Lower leg skin (tissue), 4 donors: ENCODE results near the gene SNTA1. TPM values are rescaled to one million over a fixed set of nuclear protein-coding genes. Genes with fewer than 3 reads are reported as not detected.
"Not testable (repeated sequence)": the region's sequence is repeated elsewhere in the genome, so short reads cannot be mapped to it uniquely, and the experiment has no call there.

Source experiments
- DNase-seq, 2 donors: peaks; one replicate each; pipeline ENCODE4 v3.0.0-alpha.2; 2019; ENCODE audit warnings: low spot score in 2 of 2
- H3K4me3 ChIP-seq: fragments of 200-600 bp; sonication (generic); 2 replicates; pipeline ENCODE4 v1.5.1; 2017; ENCODE audit warnings: mild to moderate bottlenecking, low read depth; ENCODE audit not compliant: poor library complexity, severe bottlenecking
- POLR2A ChIP-seq, 2 donors: fragments of 450-650 bp; IDR thresholded peaks; one replicate each; pipeline ENCODE4 v1.6.1; 2016 to 2017; ENCODE audit warnings: antibody characterized with exemption in 2 of 2, mild to moderate bottlenecking in 1 of 2, moderate library complexity in 1 of 2
- WGBS, 2 donors: methylation state at CpG; one replicate each; pipeline ENCODE4 v1.1.5; 2018; 5-methylcytosine and 5-hydroxymethylcytosine counted together
- intact Hi-C: fragments of 100-400 bp; cut with DNase I; formaldehyde crosslinking; loops from one replicate; pipeline ENCODE4 v1.15.0; 2023; ENCODE audit warnings: low total_unique reads
- total RNA-seq, 4 donors: library from RNA; depleted of rRNA; stranded (reverse); fragments of >200 nt; gene quantifications; one replicate each; pipeline ENCODE4 v1.1.0, GENCODE V29; 2016
- TF ChIP-seq, protein P1 (sequence below), 3 donors: fragments of 450-650 bp; IDR thresholded peaks; one replicate each; pipeline ENCODE4 v1.5.1; 2016; ENCODE audit warnings: antibody characterized with exemption in 3 of 3, mild to moderate bottlenecking in 3 of 3, moderate library complexity in 2 of 3

The SNTA1 gene
- total RNA-seq, 4 donors from 2014 or later, result 13.0 to 22.6 (median 17.8) TPM

GRCh38 chr20:33470866-33471265 is 27.3 kb upstream of the SNTA1 start:
- intact Hi-C loops, result no loop called here
- 78 to 82% methylated on average over 3 of the region's 3 CpGs for whole genome bisulfite sequencing, 2 donors
- DNase-seq, result no peak
- H3K4me3 ChIP-seq, result no peak overlapping the region
- TF ChIP-seq, protein P1, sequence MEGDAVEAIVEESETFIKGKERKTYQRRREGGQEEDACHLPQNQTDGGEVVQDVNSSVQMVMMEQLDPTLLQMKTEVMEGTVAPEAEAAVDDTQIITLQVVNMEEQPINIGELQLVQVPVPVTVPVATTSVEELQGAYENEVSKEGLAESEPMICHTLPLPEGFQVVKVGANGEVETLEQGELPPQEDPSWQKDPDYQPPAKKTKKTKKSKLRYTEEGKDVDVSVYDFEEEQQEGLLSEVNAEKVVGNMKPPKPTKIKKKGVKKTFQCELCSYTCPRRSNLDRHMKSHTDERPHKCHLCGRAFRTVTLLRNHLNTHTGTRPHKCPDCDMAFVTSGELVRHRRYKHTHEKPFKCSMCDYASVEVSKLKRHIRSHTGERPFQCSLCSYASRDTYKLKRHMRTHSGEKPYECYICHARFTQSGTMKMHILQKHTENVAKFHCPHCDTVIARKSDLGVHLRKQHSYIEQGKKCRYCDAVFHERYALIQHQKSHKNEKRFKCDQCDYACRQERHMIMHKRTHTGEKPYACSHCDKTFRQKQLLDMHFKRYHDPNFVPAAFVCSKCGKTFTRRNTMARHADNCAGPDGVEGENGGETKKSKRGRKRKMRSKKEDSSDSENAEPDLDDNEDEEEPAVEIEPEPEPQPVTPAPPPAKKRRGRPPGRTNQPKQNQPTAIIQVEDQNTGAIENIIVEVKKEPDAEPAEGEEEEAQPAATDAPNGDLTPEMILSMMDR (IDR thresholded peaks at IDR 0.05), result no peak
- TF ChIP-seq POLR2A (IDR thresholded peaks at IDR 0.05), result no peak

DNA sequence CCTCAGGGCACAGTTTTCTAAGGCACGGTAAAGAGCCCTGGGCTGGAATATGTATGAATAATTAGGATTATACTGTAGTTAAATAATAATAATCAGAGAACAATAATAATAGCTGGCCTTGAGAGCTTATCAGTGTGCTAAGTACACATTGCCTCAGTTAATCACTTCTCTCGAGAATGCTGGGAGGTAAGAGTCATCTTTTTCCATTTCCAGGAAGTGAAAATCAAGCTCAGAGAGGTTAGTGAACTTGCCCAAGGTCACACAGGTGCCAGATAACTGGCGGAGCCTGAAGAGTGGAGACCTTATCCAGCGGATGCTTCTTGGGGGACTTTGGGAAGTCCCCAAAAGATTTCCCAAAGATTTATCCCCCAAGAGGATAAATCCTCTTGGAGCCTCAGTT is 26.9 kb upstream of the SNTA1 start:
- intact Hi-C loops, result no loop called here
- TF ChIP-seq, protein P1 (IDR thresholded peaks at IDR 0.05), result no peak
- no peak for TF ChIP-seq POLR2A (IDR thresholded peaks at IDR 0.05)
- no peak for DNase-seq
- WGBS, 2 donors, result 71 to 79% methylated on average over 4 of the region's 4 CpGs
- no peak overlapping the region for H3K4me3 ChIP-seq

- intact Hi-C loops, result no loop called here
Measured at GRCh38 chr20:33466303-33466646, 22.7 kb upstream of the SNTA1 start.

GRCh38 chr20:33465481-33466302 is 22.1 kb upstream of the SNTA1 start:
- no peak for DNase-seq
- intact Hi-C loops, result no loop called here
- no peak overlapping the region for H3K4me3 ChIP-seq
- 82% methylated on average over 9 of the region's 9 CpGs for WGBS, 2 donors
- TF ChIP-seq, protein P1 (IDR thresholded peaks at IDR 0.05), result no peak
- TF ChIP-seq POLR2A (IDR thresholded peaks at IDR 0.05), result no peak

More at GRCh38 chr20:33466303-33466646, 22.7 kb upstream of the SNTA1 start:
- TF ChIP-seq POLR2A (IDR thresholded peaks at IDR 0.05), result no peak
- TF ChIP-seq, protein P1 (IDR thresholded peaks at IDR 0.05), result no peak
- 92 to 94% methylated on average over 3 of the region's 3 CpGs for WGBS, 2 donors
- no peak for DNase-seq
- H3K4me3 ChIP-seq, result no peak overlapping the region

- DNase-seq, H3K4me3 ChIP-seq: not testable (repeated sequence)
- intact Hi-C loops, result loop anchor here (5.0 kb wide), 1 partner anchor 198 kb away; the partner anchor contains the start of gene C20orf144
- WGBS, 2 donors, result 93 to 98% methylated on average over 8 of the region's 8 CpGs
Measured at GRCh38 chr20:33464759-33465158, 21.2 kb upstream of the SNTA1 start.

- TF ChIP-seq, protein P1 (IDR thresholded peaks at IDR 0.05), result no peak
- no peak for TF ChIP-seq POLR2A (IDR thresholded peaks at IDR 0.05)
- DNase-seq, result no peak
- intact Hi-C loops, result loop anchor here (5.0 kb wide), 1 partner anchor 199 kb away; the partner anchor contains the start of gene C20orf144
- WGBS, 2 donors, result 85 to 86% methylated on average over 7 of the region's 7 CpGs
- no peak overlapping the region for H3K4me3 ChIP-seq
Measured at GRCh38 chr20:33463332-33464101, 20.0 kb upstream of the SNTA1 start.
